Gastroesophageal sphincter (tissue), 4 donors: Measurements from ENCODE around the gene CHIC1. TPM values are rescaled to one million over a fixed set of nuclear protein-coding genes. Genes with fewer than 3 reads are reported as not detected.
"Not testable (repeated sequence)": the region's sequence is repeated elsewhere in the genome, so short reads cannot be mapped to it uniquely, and the experiment has no call there.

ENCODE experiments used
- ATAC-seq: fragments of 150-250 bp; one replicate; pipeline ENCODE4 v1.9.1; 2016; ENCODE audit warnings: mild to moderate bottlenecking, moderate library complexity
- H3K27ac ChIP-seq, 4 donors: fragments of 200-600 bp; sonication (generic) in 3 of 4; 1 replicate in 3 of 4; 2 replicates in 1 of 4; pipeline ENCODE4 v1.5.1; 2016 to 2019
- H3K27me3 ChIP-seq: fragments of 200-600 bp; sonication (generic); one replicate; pipeline ENCODE4 v1.5.1; 2019
- H3K36me3 ChIP-seq, 2 donors: fragments of 200-600 bp; sonication (generic); one replicate each; pipeline ENCODE4 v1.5.1; 2019; ENCODE audit warnings: control low read depth in 1 of 2
- H3K4me1 ChIP-seq, 3 donors: fragments of 200-600 bp; sonication (generic); 1 replicate in 2 of 3; 2 replicates in 1 of 3; pipeline ENCODE4 v1.5.1; 2016 to 2019; ENCODE audit warnings: control low read depth in 2 of 3
- H3K4me3 ChIP-seq, 2 donors: fragments of 200-600 bp; sonication (generic); one replicate each; pipeline ENCODE4 v1.5.1; 2019; ENCODE audit warnings: mild to moderate bottlenecking in 1 of 2, moderate library complexity in 1 of 2
- H3K9me3 ChIP-seq, 3 donors: fragments of 200-600 bp; sonication (generic); one replicate each; pipeline ENCODE4 v1.5.1; 2017 to 2019; ENCODE audit warnings: control low read depth in 2 of 3
- EP300 ChIP-seq: sonication (generic); formaldehyde crosslinking; IDR thresholded peaks from one replicate; pipeline ENCODE4 v1.6.1; 2017; ENCODE audit warnings: antibody characterized with exemption, mild to moderate bottlenecking
- POLR2A ChIP-seq, 2 donors: fragments of 450-650 bp; IDR thresholded peaks; one replicate each; pipeline ENCODE4 v1.6.1; 2017; ENCODE audit warnings: antibody characterized with exemption in 2 of 2, mild to moderate bottlenecking in 2 of 2, moderate library complexity in 1 of 2
- POLR2AphosphoS5 ChIP-seq: sonication (generic); formaldehyde crosslinking; IDR thresholded peaks from one replicate; pipeline ENCODE4 v1.6.1; 2017; ENCODE audit warnings: antibody characterized with exemption
- WGBS, 2 donors: methylation state at CpG; one replicate each; pipeline ENCODE4 v1.1.5; 2018; ENCODE audit warnings: low coverage in 1 of 2; 5-methylcytosine and 5-hydroxymethylcytosine counted together
- total RNA-seq, 4 donors: library from RNA; depleted of rRNA; stranded (reverse); fragments of >200 nt; gene quantifications; one replicate each; pipeline ENCODE4 v1.1.0, GENCODE V29; 2016
- TF ChIP-seq, protein P1 (sequence below), 4 experiments: fragments of 200-600 bp in 2 of 4; fragments of 450-650 bp in 2 of 4; sonication (generic) in 1 of 4; IDR thresholded peaks; one replicate each; pipeline ENCODE4 v1.5.1; 2017 to 2019; ENCODE audit warnings: antibody characterized with exemption in 4 of 4, mild to moderate bottlenecking in 2 of 4, moderate library complexity in 2 of 4

The CHIC1 gene
- total RNA-seq, 4 donors from 2014 or later = 13.5 to 23.2 (median 14.8) TPM

DNA sequence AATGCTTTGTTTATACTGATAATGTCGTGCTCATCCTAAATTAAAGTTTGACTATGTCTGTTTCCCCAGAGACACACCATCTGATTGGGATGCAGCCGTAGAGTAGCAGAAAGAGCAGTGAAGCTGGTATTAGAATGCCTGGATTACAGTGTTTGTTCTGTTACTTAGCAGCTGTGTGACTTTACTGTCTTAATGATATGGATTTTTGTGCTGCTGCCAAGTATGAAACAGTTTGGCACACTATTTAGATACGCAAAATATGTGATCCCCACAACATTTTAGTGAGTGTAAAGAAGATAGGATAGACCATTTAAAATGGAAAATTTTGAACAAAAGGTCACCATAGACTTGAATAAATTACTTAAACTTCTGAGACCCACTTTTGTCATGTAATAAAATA, 1.2 kb upstream of the CHIC1 start:
- Histone ChIP-seq H3K4me3 (no peak overlapping the region), H3K27ac (peak overlapping the region in 1 of 4 donors; percentile 83), H3K27me3 (no peaks in the 10 kb centered on the region), H3K4me1 (peaks cover 0 to 25% (median 0%) of the 10 kb centered on the region in 3 donors), H3K9me3 (no peaks in the 10 kb centered on the region), H3K36me3 (no peaks in the 10 kb centered on the region)
- no peak for ATAC-seq
- TF ChIP-seq, protein P1, sequence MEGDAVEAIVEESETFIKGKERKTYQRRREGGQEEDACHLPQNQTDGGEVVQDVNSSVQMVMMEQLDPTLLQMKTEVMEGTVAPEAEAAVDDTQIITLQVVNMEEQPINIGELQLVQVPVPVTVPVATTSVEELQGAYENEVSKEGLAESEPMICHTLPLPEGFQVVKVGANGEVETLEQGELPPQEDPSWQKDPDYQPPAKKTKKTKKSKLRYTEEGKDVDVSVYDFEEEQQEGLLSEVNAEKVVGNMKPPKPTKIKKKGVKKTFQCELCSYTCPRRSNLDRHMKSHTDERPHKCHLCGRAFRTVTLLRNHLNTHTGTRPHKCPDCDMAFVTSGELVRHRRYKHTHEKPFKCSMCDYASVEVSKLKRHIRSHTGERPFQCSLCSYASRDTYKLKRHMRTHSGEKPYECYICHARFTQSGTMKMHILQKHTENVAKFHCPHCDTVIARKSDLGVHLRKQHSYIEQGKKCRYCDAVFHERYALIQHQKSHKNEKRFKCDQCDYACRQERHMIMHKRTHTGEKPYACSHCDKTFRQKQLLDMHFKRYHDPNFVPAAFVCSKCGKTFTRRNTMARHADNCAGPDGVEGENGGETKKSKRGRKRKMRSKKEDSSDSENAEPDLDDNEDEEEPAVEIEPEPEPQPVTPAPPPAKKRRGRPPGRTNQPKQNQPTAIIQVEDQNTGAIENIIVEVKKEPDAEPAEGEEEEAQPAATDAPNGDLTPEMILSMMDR (IDR thresholded peaks at IDR 0.05) = no peak
- no peak for TF ChIP-seq POLR2AphosphoS5
- no peak for TF ChIP-seq EP300
- no peak for TF ChIP-seq POLR2A (IDR thresholded peaks at IDR 0.05)
- WGBS, 2 donors = 30 to 60% methylated on average over 3 of the region's 3 CpGs

DNA sequence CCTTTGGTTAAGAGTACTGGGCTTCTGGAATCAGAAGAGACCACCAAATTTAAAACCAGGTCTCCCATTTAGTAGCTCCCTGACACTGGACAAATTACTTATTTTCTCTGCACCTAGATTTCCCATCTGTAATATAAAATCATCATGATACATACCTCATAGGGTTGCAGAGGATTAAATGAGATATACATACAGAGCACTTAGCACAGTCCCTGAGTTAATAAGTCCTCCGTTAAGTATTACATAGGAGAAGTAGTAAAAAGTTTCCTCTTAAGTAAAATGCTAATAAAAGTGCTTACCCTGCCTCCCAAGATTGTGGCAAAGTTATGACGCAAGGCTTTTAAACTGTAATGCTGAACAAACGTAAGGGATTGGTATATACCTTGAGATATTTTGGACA, 539 bp upstream of the CHIC1 start:
- no peaks in the 10 kb centered on the region for H3K9me3 ChIP-seq
- no peaks in the 10 kb centered on the region for H3K36me3 ChIP-seq
- peak overlapping the region; percentile 83 to 94 (median 90) for H3K27ac ChIP-seq
- ATAC-seq = peak; percentile 20
- no peaks in the 10 kb centered on the region for H3K27me3 ChIP-seq
- H3K4me1 ChIP-seq = peaks cover 0 to 27% (median 0%) of the 10 kb centered on the region in 3 donors
- TF ChIP-seq POLR2A (IDR thresholded peaks at IDR 0.05) (no peak), POLR2AphosphoS5 (no peak), EP300 (no peak)
- TF ChIP-seq, protein P1 (IDR thresholded peaks at IDR 0.05) = no peak
- WGBS, 2 donors = 4 to 31% methylated on average over 3 of the region's 3 CpGs
- H3K4me3 ChIP-seq = peak overlapping the region; percentile 66 to 100

DNA sequence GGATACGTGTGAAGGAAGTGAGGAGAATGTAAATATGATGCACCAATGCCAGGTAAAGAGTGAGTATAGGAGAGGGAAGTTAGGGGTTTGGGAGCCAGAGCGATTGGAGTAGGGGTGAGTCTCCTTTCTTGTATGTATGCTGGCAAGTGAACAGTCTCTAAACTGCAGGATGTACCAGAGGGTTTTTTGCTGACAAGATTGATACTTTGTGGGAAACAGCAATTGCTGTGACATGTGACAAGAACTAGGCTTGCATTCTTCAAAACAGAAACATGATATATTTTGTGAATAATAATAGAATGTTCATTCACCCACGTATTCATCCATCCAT, 706 bp downstream of the CHIC1 start:
- Histone ChIP-seq H3K27me3 (no peaks in the 10 kb centered on the region), H3K4me1 (peaks cover 0 to 27% (median 0%) of the 10 kb centered on the region in 3 donors), H3K27ac (peak overlapping the region; percentile 83 to 94 (median 90)), H3K4me3 (peak overlapping the region; percentile 66 to 100), H3K36me3 (no peaks in the 10 kb centered on the region), H3K9me3 (no peaks in the 10 kb centered on the region)
- TF ChIP-seq, protein P1 (IDR thresholded peaks at IDR 0.05) = no peak
- TF ChIP-seq POLR2AphosphoS5 = no peak
- no peak for TF ChIP-seq EP300
- TF ChIP-seq POLR2A (IDR thresholded peaks at IDR 0.05) = no peak
- 0 to 13% methylated on average over 3 of the region's 3 CpGs for WGBS, 2 donors
- ATAC-seq = no peak

DNA sequence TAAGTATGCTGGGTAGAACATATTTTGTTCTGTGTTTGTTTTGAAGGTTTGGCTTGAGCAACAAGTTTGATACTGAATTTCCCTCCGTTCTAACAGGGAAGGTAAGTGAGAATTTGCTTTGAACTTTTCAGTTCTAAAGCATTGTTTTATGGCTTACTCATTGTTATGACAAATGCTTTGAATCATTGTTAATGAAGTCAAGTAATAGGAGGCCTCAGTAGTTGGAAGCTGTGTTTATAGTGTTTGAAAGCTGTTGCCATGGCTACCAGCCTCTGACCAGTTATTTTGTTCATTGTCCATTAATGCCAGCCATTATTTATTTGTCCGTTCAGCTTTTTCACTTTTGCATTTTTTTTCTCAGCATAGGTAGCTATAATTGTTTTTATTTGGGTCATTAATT, 14.4 kb downstream of the CHIC1 start:
- TF ChIP-seq, protein P1 (IDR thresholded peaks at IDR 0.05) = no peak
- TF ChIP-seq POLR2A (IDR thresholded peaks at IDR 0.05) (no peak), POLR2AphosphoS5 (no peak), EP300 (no peak)
- no peak for ATAC-seq

DNA sequence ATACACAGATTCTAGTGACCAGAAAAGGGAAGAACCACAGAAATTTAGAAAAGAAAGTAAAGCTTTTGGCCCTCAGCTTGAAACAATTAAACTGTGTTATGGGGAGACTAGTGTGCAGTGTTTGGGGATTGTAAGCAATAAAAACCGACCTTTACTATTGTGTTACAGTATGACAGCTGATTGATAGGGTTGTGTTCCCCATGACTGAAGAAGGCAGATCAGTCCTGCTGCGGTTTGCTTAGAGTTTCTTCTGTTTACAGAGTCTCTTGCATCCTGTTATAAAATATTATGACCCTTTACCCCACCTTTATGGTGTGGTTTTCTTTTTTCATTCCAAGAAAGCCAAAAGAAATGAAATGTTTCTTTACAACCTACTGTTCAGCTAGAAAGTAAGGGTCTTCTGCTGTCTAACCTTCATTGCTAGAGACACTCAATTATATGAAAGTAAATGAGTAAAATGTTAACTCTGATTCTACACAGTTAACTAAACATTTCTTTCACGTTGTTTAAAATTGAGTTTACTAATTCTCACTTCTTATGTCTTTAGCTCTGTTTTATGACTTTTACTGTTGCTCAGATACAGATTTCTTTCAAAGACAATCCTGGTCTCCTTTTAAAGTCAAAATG, 18.1 kb downstream of the CHIC1 start:
- no peaks in the 10 kb centered on the region for H3K27me3 ChIP-seq
- H3K4me1 ChIP-seq = peaks cover 0 to 35% (median 0%) of the 10 kb centered on the region in 3 donors
- no peaks in the 10 kb centered on the region for H3K36me3 ChIP-seq
- H3K9me3 ChIP-seq = no peaks in the 10 kb centered on the region
- 18 to 28% methylated on average over 2 to 3 of the region's 3 CpGs for WGBS, 2 donors
- H3K27ac ChIP-seq = peak overlapping the region in 2 of 4 donors; percentile 13 to 29
- H3K4me3 ChIP-seq = no peak overlapping the region
- ATAC-seq = no peak
- no peak for TF ChIP-seq POLR2A (IDR thresholded peaks at IDR 0.05)
- TF ChIP-seq EP300 = no peak
- TF ChIP-seq, protein P1 (IDR thresholded peaks at IDR 0.05) = no peak
- TF ChIP-seq POLR2AphosphoS5 = no peak

More for the DNA sequence above, 14.4 kb downstream of the CHIC1 start:
- H3K27ac ChIP-seq = peak overlapping the region in 1 of 4 donors; percentile 31
- H3K4me3 ChIP-seq = no peak overlapping the region
- H3K9me3 ChIP-seq = no peaks in the 10 kb centered on the region
- 4 to 31% methylated on average over 2 of the region's 2 CpGs for WGBS, 2 donors
- H3K4me1 ChIP-seq = peaks cover 0 to 17% (median 0%) of the 10 kb centered on the region in 3 donors
- H3K27me3 ChIP-seq = no peaks in the 10 kb centered on the region
- no peaks in the 10 kb centered on the region for H3K36me3 ChIP-seq

DNA sequence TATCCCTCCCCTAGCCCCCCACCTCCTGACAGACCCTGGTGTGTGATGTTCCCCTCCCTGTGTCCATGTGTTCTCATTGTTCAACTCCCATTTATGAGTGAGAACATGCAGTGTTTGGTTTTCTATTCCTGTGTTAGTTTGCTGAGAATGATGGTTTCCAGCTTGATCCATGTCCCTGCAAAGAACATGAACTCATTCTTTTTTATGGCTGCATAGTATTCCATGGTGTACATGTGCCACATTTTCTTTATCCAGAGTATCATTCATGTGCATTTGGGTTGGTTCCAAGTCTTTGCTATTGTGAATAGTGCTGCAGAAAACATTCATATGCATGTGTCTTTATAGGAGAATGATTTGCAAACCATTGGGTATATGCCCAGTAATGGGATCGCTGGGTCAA, 34.8 kb downstream of the CHIC1 start:
- WGBS, 2 donors = 90 to 100% methylated on average over 1 of the region's 1 CpG
- not testable (repeated sequence) for H3K4me3 ChIP-seq, H3K4me1 ChIP-seq, ATAC-seq, H3K27ac ChIP-seq, H3K9me3 ChIP-seq, H3K27me3 ChIP-seq, H3K36me3 ChIP-seq
